ENCODE results near the gene CAAP1.
A peak's percentile ranks its signal among the peaks of the same experiment; 100 is the strongest.
"Not testable (repeated sequence)": the region's sequence is repeated elsewhere in the genome, so short reads cannot be mapped to it uniquely, and the experiment has no call there.

CAAP1 gene

DNA sequence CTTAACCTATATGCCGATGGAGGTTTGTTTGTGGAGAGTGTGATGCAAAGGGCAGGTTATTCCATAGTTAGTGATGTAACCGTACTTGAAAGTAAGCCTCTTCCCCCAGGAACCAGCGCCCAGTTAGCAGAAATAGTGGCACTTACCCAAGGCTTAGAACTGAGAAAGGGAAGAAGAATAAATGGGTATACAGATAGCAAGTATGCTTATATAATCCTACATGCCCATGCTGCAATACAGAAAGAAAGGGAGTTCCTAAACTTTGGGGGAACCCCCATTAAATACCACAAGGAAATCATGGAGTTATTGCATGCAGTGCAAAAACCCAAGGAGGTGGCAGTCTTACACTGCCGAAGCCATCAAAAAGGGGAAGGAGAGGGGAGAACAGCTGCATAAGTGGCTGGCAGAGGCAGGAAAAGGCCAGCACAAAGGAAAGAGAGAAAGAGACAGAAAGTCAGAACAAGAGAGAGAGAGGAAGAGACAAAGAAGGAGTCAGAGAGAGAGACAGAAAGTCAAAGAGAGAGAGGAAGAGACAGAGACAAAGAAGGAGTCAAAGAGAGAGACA, 64.1 kb downstream of the CAAP1 start:
- not testable (repeated sequence) for DNase-seq

DNA sequence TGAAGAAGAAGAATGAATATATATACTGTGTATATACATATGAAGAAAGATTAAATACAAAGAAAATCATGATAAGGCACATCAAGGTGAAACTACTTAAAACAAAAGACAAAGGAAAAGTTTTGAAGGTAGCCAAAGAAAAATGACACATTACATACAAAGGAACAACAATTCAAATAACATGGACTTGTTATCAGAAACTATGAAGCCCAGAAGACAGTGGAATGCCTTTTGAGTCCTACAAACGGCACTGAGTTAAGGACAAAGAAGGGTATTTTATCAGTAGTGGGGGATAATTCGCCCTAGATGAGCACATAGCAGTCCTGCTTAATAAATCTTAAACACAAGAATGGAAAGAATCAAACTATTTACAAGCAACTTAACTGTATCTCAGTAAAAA, 77.8 kb downstream of the CAAP1 start:
- no peak for DNase-seq

DNA sequence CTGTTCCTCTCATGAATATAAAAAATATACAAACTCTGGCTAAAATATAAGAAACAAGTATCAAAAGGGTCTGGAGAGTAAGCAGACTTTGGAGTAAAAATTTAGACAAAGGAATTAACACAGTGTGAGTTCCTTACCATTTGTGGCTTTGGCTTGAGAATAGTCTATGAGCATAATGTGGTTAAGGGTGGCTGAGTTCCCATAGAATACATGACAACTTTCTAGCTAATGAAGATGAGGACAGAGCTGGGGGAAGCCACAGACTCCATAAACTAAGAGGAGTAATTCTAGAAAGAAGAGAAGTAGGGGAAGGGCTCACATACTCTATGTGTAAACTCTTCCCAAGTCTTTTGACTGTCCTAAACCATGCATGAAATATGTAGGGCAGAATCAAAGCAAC, 79.4 kb downstream of the CAAP1 start:
- no peak for DNase-seq

DNA sequence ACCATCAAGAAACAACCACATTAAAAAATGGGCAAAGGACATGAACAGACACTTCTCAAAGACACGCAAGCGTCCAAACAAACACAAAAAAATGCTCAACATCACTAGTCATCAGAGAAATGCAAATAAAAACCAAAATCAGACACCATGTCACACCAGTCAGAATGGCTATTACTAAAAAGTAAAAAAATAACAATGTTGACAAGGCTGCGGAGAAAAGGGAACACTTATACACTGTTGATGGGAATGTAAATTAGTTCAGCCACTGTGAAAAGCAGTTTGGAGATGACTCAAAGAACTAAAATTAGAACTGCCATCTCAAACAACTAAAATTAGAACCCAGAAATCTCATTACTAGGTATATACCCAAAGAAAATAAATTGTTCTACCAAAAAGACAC, 80.4 kb downstream of the CAAP1 start:
- no peak for DNase-seq

DNA sequence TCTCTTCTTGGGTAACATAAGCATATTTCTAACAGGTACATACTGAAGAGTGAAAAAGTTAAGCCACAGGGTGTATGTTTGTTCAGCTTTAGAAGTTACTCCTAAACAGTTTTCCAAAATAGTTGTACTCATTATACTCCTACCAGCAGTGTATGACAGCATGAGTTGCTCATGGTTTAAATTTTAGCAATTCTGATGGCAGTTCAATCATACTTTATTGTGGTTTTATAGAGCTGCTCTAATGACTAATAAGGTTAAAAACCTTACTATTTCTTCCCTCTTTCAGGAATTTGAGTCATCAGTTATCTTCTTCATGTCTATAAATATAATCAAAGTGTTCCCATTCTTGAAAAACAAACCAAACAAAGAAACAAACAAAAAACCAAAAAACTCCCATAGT, 81.5 kb downstream of the CAAP1 start:
- no peak for DNase-seq

DNA sequence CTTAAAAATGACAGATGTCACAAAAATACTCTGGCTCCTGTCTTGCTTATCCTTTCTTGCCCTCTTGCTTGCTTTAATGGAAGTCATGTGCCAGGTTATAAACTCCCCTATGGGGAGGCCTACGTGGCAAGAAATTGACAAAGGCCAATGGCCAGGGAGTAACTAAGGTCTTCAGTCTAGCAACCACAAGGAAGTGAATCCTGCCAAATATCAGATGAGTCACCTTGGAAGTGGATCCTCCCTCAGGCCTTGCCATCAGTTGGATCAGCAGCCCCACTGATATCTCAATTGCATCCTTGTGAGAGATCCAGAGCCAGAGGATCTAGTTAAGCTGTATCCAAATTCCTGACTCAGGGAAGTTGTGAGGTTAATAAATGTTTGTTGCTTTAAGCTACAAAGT, 82.8 kb downstream of the CAAP1 start:
- DNase-seq, result no peak

DNA sequence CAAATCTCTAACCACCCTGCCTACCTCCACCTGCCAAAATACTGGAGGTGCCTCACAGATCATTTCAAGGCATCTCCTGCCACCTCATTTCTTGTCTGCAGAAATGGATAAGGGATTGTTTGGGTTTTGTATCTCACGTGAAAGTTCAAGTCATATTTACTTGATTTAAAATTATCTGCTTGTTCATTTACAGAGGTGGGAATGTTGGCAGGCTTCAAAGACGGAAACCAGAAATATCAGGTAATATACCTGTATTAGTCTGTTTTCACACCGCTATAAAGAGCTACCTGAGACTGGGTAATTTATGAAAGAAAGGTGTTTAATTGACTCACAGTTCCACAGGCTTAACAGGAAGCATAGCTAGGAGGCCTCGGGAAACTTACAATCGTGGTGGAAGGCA, 85.4 kb downstream of the CAAP1 start:
- DNase-seq, result no peak

DNA sequence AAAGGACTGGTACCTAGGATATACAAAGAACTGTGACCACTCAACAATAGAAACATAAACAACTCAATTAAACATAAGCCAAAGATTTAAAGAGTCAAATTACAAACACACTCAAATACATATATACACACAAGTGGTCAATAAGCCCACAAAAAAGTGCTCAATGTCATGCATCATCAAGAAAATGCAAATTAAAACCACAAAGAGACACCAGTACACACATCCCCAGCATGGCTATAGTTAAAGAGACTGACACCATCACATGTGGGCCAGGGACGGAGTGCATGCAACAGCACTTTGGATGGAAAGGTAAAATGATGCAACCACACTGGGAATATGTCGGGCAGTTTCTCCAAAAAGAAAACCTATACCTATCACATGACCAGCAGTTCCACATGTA, 89.7 kb downstream of the CAAP1 start:
- no peak for DNase-seq

DNA sequence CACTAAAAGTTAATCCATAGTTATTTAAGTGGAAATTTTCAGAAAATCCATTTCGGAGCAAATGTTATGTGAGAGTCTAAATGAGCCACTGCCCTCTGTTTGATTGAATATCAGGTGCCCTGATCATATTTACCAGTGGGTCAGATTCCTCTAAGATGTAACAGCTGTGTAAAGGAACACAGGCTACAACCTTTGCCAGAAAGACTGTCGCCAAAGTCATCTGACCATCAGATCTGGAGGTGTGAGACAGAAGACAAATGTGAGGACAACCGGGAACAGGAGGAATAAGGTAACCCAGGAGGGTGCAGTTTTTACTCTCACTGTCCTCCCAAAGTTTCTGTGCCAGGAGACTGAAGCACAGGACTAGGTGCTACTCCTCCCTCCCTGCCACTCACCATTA, 90.8 kb downstream of the CAAP1 start:
- DNase-seq, result no peak

DNA sequence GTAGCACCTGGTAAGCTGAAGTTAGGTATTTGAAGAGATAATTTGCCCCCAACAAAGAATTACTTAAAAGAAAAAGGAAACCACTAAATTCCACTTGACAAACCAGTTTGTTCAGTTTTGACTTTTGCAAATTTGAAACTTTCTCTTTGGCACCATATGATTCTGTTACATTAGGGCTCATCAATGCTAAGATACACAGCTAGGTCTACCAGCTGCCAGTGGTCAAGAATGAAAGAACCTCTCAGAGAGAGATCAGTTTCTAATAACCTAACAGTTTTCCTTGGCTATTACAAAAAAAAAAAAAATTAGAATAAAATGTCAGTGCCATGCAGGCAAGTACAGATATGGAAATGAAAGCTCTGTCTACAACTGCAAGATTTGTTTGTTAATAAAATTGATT, 92.3 kb downstream of the CAAP1 start:
- peak; percentile 32 for DNase-seq

DNA sequence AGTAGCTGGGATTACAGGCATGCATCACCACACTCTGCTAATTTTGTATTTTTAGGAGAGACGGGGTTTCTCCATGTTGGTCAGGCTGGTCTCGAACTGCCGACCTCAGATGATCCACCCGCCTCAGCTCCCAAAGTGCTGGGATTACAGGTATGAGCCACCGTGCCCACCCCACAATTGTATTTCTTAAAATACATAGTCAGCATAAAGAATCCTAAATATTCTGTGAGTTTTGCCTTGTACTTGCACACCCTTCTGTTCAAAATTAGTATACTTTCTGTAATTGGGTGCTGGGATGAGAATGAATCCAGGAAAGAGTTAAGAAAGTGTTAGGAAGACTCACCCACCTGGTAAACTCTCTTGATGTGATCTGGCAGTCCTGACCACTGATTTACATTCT, 101.3 kb downstream of the CAAP1 start:
- DNase-seq, result no peak
